IMR-90 (cell line): ENCODE data around the gene OR1L8. TPM values are rescaled to one million over a fixed set of nuclear protein-coding genes. Genes with fewer than 3 reads are reported as not detected.
"Not testable (repeated sequence)": the region's sequence is repeated elsewhere in the genome, so short reads cannot be mapped to it uniquely, and the experiment has no call there.

Experiments used
- ATAC-seq: fragments of 200-7000 bp; cut with Tn5 transposase; 2 replicates; pipeline ENCODE4 v1.9.1; 2020; ENCODE audit warnings: low read depth, mild to moderate bottlenecking, moderate library complexity
- Bru-seq: library from RNA; stranded (reverse); fragments of 400-500 nt; gene quantifications from one replicate; lab custom pipeline; 2021; lab: Mats Ljungman, UMichigan
- BruChase-seq, 2 experiments: library from RNA; stranded (reverse); fragments of 400-500 nt; gene quantifications; one replicate each; lab custom pipeline; 2021; lab: Mats Ljungman, UMichigan
- BruUV-seq: library from RNA; stranded (reverse); fragments of 400-500 nt; replicated peaks from 2 replicates; lab custom pipeline; 2021; lab: Mats Ljungman, UMichigan
- CTCF ChIA-PET: fragments of 300-600 bp; formaldehyde crosslinking; extraction: SDS; loops from one replicate; lab custom pipeline; 2021; ENCODE audit warnings: antibody characterized with exemption; lab: Yijun Ruan, JAX
- POLR2A ChIA-PET: fragments of 300-600 bp; sonication (Branson Sonifier 250); formaldehyde crosslinking; loops from one replicate; lab custom pipeline; 2022; ENCODE audit warnings: antibody characterized with exemption; ENCODE audit not compliant: unreplicated experiment; lab: Charles Lee
- DNase-seq: peaks from one replicate; pipeline ENCODE4 v3.0.0; 2013
- H2AFZ ChIP-seq: replicated peaks from 2 replicates; pipeline ENCODE3; 2013; ENCODE audit warnings: low read length, mild to moderate bottlenecking; ENCODE audit not compliant: poor library complexity
- H2AK5ac ChIP-seq: 2 replicates; pipeline ENCODE4 v1.6.1; 2013; ENCODE audit warnings: low read depth, low read length, inconsistent platforms
- H2AK9ac ChIP-seq: replicated peaks from 2 replicates; pipeline ENCODE3; 2013; ENCODE audit warnings: mild to moderate bottlenecking, low read depth, low read length, moderate library complexity; ENCODE audit not compliant: poor library complexity
- H2BK120ac ChIP-seq: 2 replicates; pipeline ENCODE4 v1.6.1; 2013; ENCODE audit warnings: low read depth, low read length, inconsistent platforms
- H2BK15ac ChIP-seq: 3 replicates; pipeline ENCODE4 v1.6.1; 2013; ENCODE audit warnings: low read depth, low read length, inconsistent platforms
- H2BK20ac ChIP-seq: 2 replicates; pipeline ENCODE4 v1.6.1; 2013; ENCODE audit warnings: low read depth, mild to moderate bottlenecking, inconsistent platforms, low read length, moderate library complexity
- H2BK5ac ChIP-seq: 2 replicates; pipeline ENCODE4 v1.6.1; 2013; ENCODE audit warnings: mild to moderate bottlenecking, low read depth, low read length, inconsistent platforms; ENCODE audit not compliant: poor library complexity, severe bottlenecking
- H3K14ac ChIP-seq: replicated peaks from 2 replicates; pipeline ENCODE4 v1.6.1; 2013; ENCODE audit warnings: low read depth, low read length, inconsistent platforms
- H3K18ac ChIP-seq: 2 replicates; pipeline ENCODE4 v1.6.1; 2013; ENCODE audit warnings: low read depth, low read length, control low read depth
- H3K23ac ChIP-seq: 2 replicates; pipeline ENCODE4 v1.6.1; 2013; ENCODE audit warnings: low read depth, low read length, inconsistent platforms
- H3K27ac ChIP-seq: 2 replicates; pipeline ENCODE4 v1.5.1; 2013; ENCODE audit warnings: mild to moderate bottlenecking, control low read depth, low read length; ENCODE audit not compliant: insufficient read depth
- H3K27me3 ChIP-seq: 2 replicates; pipeline ENCODE4 v1.6.1; 2013; ENCODE audit warnings: low read length; ENCODE audit not compliant: control insufficient read depth, insufficient read depth
- H3K36me3 ChIP-seq: 2 replicates; pipeline ENCODE4 v1.6.1; 2013; ENCODE audit warnings: low read length, mixed read lengths; ENCODE audit not compliant: control insufficient read depth, insufficient read depth
- H3K4ac ChIP-seq: 2 replicates; pipeline ENCODE4 v1.6.1; 2013; ENCODE audit warnings: low read depth, low read length, inconsistent platforms
- H3K4me1 ChIP-seq: 2 replicates; pipeline ENCODE4 v1.6.1; 2013; ENCODE audit warnings: low read length, mixed read lengths; ENCODE audit not compliant: control insufficient read depth, insufficient read depth
- H3K4me2 ChIP-seq: 2 replicates; pipeline ENCODE4 v1.6.1; 2013; ENCODE audit warnings: low read depth, mild to moderate bottlenecking, control low read depth, low read length, moderate library complexity
- H3K4me3 ChIP-seq: 2 replicates; pipeline ENCODE4 v1.5.1; 2013; ENCODE audit warnings: low read depth, mild to moderate bottlenecking, control low read depth, low read length, moderate library complexity; ENCODE audit not compliant: insufficient read depth
- H3K56ac ChIP-seq: 2 replicates; pipeline ENCODE4 v1.6.1; 2013; ENCODE audit warnings: low read length, inconsistent platforms; ENCODE audit not compliant: insufficient read depth; ENCODE audit errors: extremely low read depth
- H3K79me1 ChIP-seq, 2 experiments: 2 replicates each; pipeline ENCODE4 v1.6.1; 2013; ENCODE audit warnings: low read length in 2 of 2, inconsistent platforms in 1 of 2, low read depth in 1 of 2
- H3K9ac ChIP-seq: 2 replicates; pipeline ENCODE4 v1.6.1; 2013; ENCODE audit warnings: low read depth, low read length, control low read depth
- H3K9me1 ChIP-seq: 2 replicates; pipeline ENCODE4 v1.6.1; 2013; ENCODE audit warnings: low read length, inconsistent platforms; ENCODE audit not compliant: insufficient read depth
- H3K9me3 ChIP-seq: 2 replicates; pipeline ENCODE4 v1.6.1; 2013; ENCODE audit warnings: low read length; ENCODE audit not compliant: control insufficient read depth, insufficient read depth
- H4K20me1 ChIP-seq: 2 replicates; pipeline ENCODE4 v1.6.1; 2013; ENCODE audit warnings: low read length, inconsistent platforms; ENCODE audit not compliant: insufficient read depth
- H4K5ac ChIP-seq: 2 replicates; pipeline ENCODE4 v1.6.1; 2013; ENCODE audit warnings: mild to moderate bottlenecking, low read depth, low read length, control low read depth
- H4K8ac ChIP-seq, 2 experiments: 2 replicates each; pipeline ENCODE4 v1.6.1; 2013; ENCODE audit warnings: low read depth in 2 of 2, low read length in 2 of 2, control low read depth in 1 of 2, inconsistent platforms in 1 of 2
- H4K91ac ChIP-seq: 2 replicates; pipeline ENCODE4 v1.6.1; 2013; ENCODE audit warnings: low read depth, low read length, inconsistent platforms; ENCODE audit not compliant: insufficient read depth
- WGBS, 2 experiments: methylation state at CpG; one replicate each; pipeline versions ENCODE4 v1.1.5 to v1.1.7; 2013; ENCODE audit warnings: missing lambda C conversion rate in 2 of 2; ENCODE audit not compliant: insufficient read length in 1 of 2; ENCODE audit errors: extremely low coverage in 2 of 2; 5-methylcytosine and 5-hydroxymethylcytosine counted together
- dilution Hi-C: fragments of 300-500 bp; cut with HindIII; formaldehyde crosslinking; loops from one replicate; pipeline ENCODE4 v1.14.3; 2018; ENCODE audit warnings: low sequenced_read_pairs; ENCODE audit not compliant: unreplicated experiment
- in situ Hi-C: fragments of 300-500 bp; cut with MboI; formaldehyde crosslinking; loops from 3 replicates; pipeline ENCODE4 v1.14.3; 2019; ENCODE audit warnings: low sequenced_read_pairs, inconsistent platforms, mixed read lengths
- intact Hi-C: fragments of 100-400 bp; cut with micrococcal nuclease; formaldehyde crosslinking; loops from 2 replicates; pipeline ENCODE4 v1.10.0; 2022
- long read RNA-seq: library from polyadenylated mRNA; unstranded; transcript quantifications from one replicate; pipeline ENCODE4 v2.0.0, GENCODE V29; 2021; ENCODE audit not compliant: unreplicated experiment
- polyA plus RNA-seq, 3 experiments: library from polyadenylated mRNA; depleted of rRNA; stranded (reverse); fragments of >200 nt; gene quantifications; 2 replicates each; pipeline ENCODE4 v1.2.3, GENCODE V29; 2012; ENCODE audit warnings: low replicate concordance in 1 of 3
- total RNA-seq: library from RNA; depleted of rRNA; stranded (reverse); fragments of >200 nt; gene quantifications from 2 replicates; pipeline ENCODE4 v1.2.3, GENCODE V29; 2012; rRNA removed

The OR1L8 gene
- total RNA-seq (not detected in 2 replicates), polyA plus RNA-seq (2012; rRNA removed) (not detected in 2 replicates), Bru-seq, nascent RNA (percentile 13 among the genes with signal in this experiment), BruChase-seq, experiment 1, labeled RNA remaining after a 6-hour chase (percentile 25 among the genes with signal in this experiment), BruChase-seq, experiment 2, labeled RNA remaining after a 2-hour chase (percentile 23 among the genes with signal in this experiment)
- not detected in 2 replicates for polyA plus RNA-seq (2012; cell fraction: cytosol; rRNA removed)
- polyA plus RNA-seq (2012; cell fraction: nucleus; rRNA removed; ENCODE audit: low replicate concordance) = 0.05 and 0.18 TPM in 2 replicates
- long read RNA-seq = 0 reads

- 40% methylated on average over 1 of the region's 8 CpGs; no CpG with 5 or more reads in 1 of the 2 experiments for WGBS, 2 experiments
These were observed at the start of gene OR1L8 for GRCh38 chr9:122583284-122583683. OR1L8 (minus strand) TSS chr9:122583384; CDS start chr9:122568477, 14,907 bp downstream.

More at GRCh38 chr9:122583284-122583683, at the start of gene OR1L8:
- H4K8ac ChIP-seq, H2BK120ac ChIP-seq, H3K14ac ChIP-seq, H3K4me3 ChIP-seq, H3K79me1 ChIP-seq, H3K4me1 ChIP-seq, H3K27ac ChIP-seq, BruUV-seq, H3K9me1 ChIP-seq, H3K18ac ChIP-seq, H3K4me2 ChIP-seq, H4K91ac ChIP-seq, CTCF ChIA-PET, DNase-seq, H3K4ac ChIP-seq, H2BK20ac ChIP-seq, POLR2A ChIA-PET, H4K20me1 ChIP-seq, H3K36me3 ChIP-seq, H3K27me3 ChIP-seq, ATAC-seq, H2AFZ ChIP-seq, intact Hi-C loops, in situ Hi-C loops, H3K23ac ChIP-seq, H2BK5ac ChIP-seq, H3K9ac ChIP-seq, H2AK5ac ChIP-seq, H3K9me3 ChIP-seq, dilution Hi-C loops, H4K5ac ChIP-seq, H3K56ac ChIP-seq, H2AK9ac ChIP-seq, H2BK15ac ChIP-seq: not testable (repeated sequence)
